ENCODE data around the gene TMEM161A. TPM values are rescaled to one million over a fixed set of nuclear protein-coding genes. Genes with fewer than 3 reads are reported as not detected.

The TMEM161A gene
- total RNA-seq, 2 donors from 2014 or later, result 13.7 to 22.1 TPM

GRCh38 chr19:19094513-19094912 lies 43.8 kb downstream of the TMEM161A start:
- Histone ChIP-seq H3K4me1 (peaks cover 3% of the 10 kb centered on the region), H3K36me3 (replicated peaks in 1 of 2; ENCODE audit: insufficient read depth in 1 of 2, low read depth in 2 of 2) (peaks cover 0 to 2% of the 10 kb centered on the region in 2 donors), H3K4me3 (no peak overlapping the region), H3K9me3 (no peaks in the 10 kb centered on the region), H3K27me3 (no peaks in the 10 kb centered on the region), H3K27ac (no peak overlapping the region)
- intact Hi-C loops (cut with DNase I), result no loop called here
- no peak for DNase-seq
- WGBS, 2 donors, result 88 to 94% methylated on average over 6 to 7 of the region's 7 CpGs
- no peak for TF ChIP-seq POLR2A (IDR thresholded peaks at IDR 0.05)
- ATAC-seq, result no peak

DNA sequence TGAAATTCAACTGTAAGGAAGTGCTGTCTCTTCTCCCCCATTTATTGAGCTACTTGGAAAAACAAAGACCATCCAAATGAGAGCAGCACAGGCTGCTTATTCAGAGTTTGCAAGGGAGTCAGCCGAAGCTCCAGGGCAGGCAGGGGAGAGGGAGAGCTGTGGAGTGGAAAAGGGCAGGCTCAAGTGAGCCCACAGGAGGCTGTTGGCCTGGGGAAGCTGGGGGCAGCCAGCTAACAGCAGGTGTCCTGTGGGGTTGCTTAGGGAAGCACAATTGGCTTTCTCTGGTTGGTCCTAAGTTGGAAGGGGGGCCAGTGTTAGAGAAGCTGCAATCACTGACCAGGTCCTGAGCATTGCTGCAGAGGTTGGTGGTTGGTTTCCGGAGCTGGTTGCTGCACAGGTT lies 50.6 kb downstream of the TMEM161A start:
- TF ChIP-seq POLR2A (IDR thresholded peaks at IDR 0.05), result no peak
- no peak for TF ChIP-seq CTCF (IDR thresholded peaks at IDR 0.05)
- no peak overlapping the region for H3K4me3 ChIP-seq
- ATAC-seq (no peak), DNase-seq (no peak)
- H3K27ac ChIP-seq, result no peak overlapping the region
- H3K4me1 ChIP-seq, result no peaks in the 10 kb centered on the region
- H3K36me3 ChIP-seq (replicated peaks in 1 of 2; ENCODE audit: insufficient read depth in 1 of 2, low read depth in 2 of 2), result no peaks in the 10 kb centered on the region
- 81 to 86% methylated on average over 1 to 2 of the region's 2 CpGs for WGBS, 2 donors
- intact Hi-C loops (cut with DNase I), result no loop called here
- H3K27me3 ChIP-seq, result no peaks in the 10 kb centered on the region
- H3K9me3 ChIP-seq, result no peaks in the 10 kb centered on the region

GRCh38 chr19:19083413-19084178 lies 54.7 kb downstream of the TMEM161A start:
- no peak overlapping the region for H3K27ac ChIP-seq
- no peaks in the 10 kb centered on the region for H3K27me3 ChIP-seq
- intact Hi-C loops (cut with DNase I), result no loop called here
- H3K4me1 ChIP-seq, result no peaks in the 10 kb centered on the region
- no peaks in the 10 kb centered on the region for H3K36me3 ChIP-seq (replicated peaks in 1 of 2; ENCODE audit: insufficient read depth in 1 of 2, low read depth in 2 of 2)
- ATAC-seq (no peak), DNase-seq (no peak)
- WGBS, 2 donors, result 82% methylated on average over 7 to 10 of the region's 10 CpGs
- H3K9me3 ChIP-seq, result no peaks in the 10 kb centered on the region
- H3K4me3 ChIP-seq, result no peak overlapping the region
- TF ChIP-seq CTCF (IDR thresholded peaks at IDR 0.05), result no peak

DNA sequence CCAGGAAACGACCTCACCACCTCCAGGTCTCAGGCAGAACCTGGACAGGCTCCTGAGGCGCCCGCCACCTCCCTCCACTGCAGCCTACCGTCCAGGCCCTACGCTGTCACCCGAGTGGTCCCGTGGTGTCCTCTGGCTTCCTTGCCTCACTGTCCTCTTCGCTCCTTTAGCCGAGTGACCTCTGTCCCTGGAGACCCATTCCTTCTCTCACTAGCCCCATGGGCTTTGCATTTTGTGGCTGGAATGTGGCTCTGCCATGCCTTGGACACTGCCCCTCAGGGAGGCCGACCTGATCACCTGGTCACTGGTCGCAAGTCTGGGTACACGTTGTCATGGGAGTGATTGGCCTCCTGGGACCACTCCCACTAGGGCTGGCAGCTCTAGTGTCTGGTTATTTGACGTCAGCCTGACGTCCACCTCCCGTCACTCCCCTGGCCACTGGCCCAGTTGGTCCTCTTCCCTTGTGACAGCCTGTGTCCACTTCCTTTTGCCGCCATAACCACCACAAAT lies 56.6 kb downstream of the TMEM161A start:
- ATAC-seq (no peak), DNase-seq (peak in 1 of 4 donors; percentile 22)
- intact Hi-C loops (cut with DNase I), result no loop called here
- Histone ChIP-seq H3K9me3 (no peaks in the 10 kb centered on the region), H3K27ac (no peak overlapping the region), H3K27me3 (no peaks in the 10 kb centered on the region), H3K4me1 (no peaks in the 10 kb centered on the region), H3K4me3 (no peak overlapping the region), H3K36me3 (replicated peaks in 1 of 2; ENCODE audit: insufficient read depth in 1 of 2, low read depth in 2 of 2) (no peaks in the 10 kb centered on the region)
- 75 to 88% methylated on average over 13 to 16 of the region's 16 CpGs for WGBS, 2 donors
- no peak for TF ChIP-seq POLR2A (IDR thresholded peaks at IDR 0.05)

DNA sequence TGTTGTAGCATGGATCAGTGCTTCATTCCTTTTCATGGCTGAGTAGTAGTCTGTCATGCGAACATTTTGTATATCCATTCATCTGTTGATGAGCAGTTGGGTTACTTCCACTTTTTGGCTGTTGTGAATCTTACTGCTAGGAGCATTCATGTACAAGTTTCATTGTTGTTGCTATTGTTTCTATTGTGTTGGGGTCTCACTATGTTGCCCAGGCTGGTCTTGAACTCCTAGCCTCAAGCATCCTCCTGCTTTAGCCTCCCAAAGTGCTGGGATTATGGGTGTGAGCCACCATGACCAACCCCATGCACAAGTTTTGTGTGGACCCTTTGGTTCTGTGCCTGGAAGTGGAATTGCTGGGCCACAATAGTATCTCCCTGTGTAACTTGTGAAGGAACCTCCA lies 58.7 kb downstream of the TMEM161A start:
- 100% methylated on average over 1 of the region's 1 CpG for WGBS, 2 donors
- H3K27ac ChIP-seq, result no peak overlapping the region
- ATAC-seq (no peak), DNase-seq (no peak)
- TF ChIP-seq CTCF (IDR thresholded peaks at IDR 0.05) (no peak), POLR2A (IDR thresholded peaks at IDR 0.05) (no peak)
- no peaks in the 10 kb centered on the region for H3K36me3 ChIP-seq (replicated peaks in 1 of 2; ENCODE audit: insufficient read depth in 1 of 2, low read depth in 2 of 2)
- no peaks in the 10 kb centered on the region for H3K27me3 ChIP-seq
- no peaks in the 10 kb centered on the region for H3K9me3 ChIP-seq
- intact Hi-C loops (cut with DNase I), result no loop called here
- no peaks in the 10 kb centered on the region for H3K4me1 ChIP-seq
- H3K4me3 ChIP-seq, result no peak overlapping the region

GRCh38 chr19:19078801-19079200 lies 59.5 kb downstream of the TMEM161A start:
- 96 to 98% methylated on average over 6 of the region's 6 CpGs for WGBS, 2 donors
- H3K27ac ChIP-seq, result no peak overlapping the region
- no peak for ATAC-seq

More at GRCh38 chr19:19078801-19079200, 59.5 kb downstream of the TMEM161A start:
- Histone ChIP-seq H3K4me1 (no peaks in the 10 kb centered on the region), H3K36me3 (replicated peaks in 1 of 2; ENCODE audit: insufficient read depth in 1 of 2, low read depth in 2 of 2) (no peaks in the 10 kb centered on the region), H3K4me3 (no peak overlapping the region), H3K9me3 (no peaks in the 10 kb centered on the region), H3K27me3 (no peaks in the 10 kb centered on the region)
- intact Hi-C loops (cut with DNase I), result no loop called here
- TF ChIP-seq POLR2A (IDR thresholded peaks at IDR 0.05) (no peak), CTCF (IDR thresholded peaks at IDR 0.05) (no peak)
- DNase-seq, result no peak
